NCI-H446 treated with DMSO at 0.1 percent for 48 hours (cell line): ENCODE results near the gene BAAT.

Source experiments
- DNase-seq: peaks from one replicate; lab custom pipeline; 2025; lab: John Stamatoyannopoulos, UW

Gene BAAT

DNA sequence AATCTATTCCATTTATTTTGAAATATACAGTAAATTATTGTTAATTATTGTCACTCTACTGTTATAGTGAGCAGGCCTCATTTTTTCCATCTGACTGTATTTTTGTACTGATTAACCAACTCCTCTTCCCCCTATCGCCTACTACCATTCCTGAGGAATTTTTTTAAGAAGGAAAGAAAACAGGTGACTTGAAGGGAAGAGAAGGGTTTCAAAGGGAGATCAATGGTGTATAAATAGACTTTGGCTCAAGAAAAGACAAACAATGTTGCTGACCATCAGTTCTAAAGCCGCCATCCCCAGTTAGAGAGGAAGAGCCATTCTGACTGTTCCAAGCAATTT lies 69.7 kb downstream of the BAAT start:
- no peak for DNase-seq

GRCh38 chr9:101312661-101313060 lies 72.1 kb downstream of the BAAT start:
- no peak for DNase-seq

DNA sequence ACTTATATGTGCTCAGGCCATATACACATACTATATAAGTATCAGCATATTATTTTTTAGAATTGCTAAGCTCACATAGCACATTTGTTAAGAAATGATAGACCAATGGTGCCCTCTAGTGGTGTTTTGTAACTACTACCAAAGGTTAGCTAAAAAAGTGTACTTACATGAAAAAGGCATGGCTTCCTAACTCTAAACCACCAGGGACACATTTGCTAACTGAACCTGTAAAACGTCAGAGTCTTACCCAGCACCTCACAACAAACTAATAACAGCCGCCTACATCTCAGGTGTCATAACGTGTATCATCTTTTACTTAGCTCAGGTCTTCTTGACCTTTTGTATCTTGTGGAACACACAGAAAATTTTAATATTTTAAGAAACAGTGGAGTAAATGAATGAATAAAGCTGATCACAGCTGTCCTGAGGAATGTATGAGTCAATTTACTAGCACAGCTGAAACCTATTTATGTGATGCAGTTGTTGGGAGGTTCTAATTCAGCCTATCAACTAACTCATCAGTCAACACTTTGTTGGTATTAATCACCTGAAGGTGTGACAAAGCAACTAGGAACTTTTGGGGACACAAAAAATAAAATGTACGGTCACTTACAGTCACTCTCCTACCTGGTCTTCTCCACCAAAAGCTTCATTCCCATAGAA lies 72.9 kb downstream of the BAAT start:
- DNase-seq = peak; percentile 55

DNA sequence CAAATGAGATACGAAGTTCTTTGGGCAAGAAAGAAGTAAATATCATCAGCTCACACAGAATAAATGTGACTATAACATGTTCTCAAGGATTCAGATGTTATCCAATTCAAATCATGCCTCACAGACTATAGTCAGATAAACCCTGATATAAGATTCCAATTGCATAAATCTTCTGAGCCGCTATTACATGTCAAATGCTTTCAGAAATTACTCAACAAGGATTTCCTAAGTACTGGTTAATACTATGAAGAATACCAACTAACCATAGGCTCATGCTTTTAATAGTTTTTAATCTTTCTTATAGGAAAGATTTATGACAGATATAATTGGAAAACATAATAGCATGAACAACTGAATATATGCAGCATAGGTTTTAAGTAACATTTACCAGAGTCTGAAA lies 73.6 kb downstream of the BAAT start:
- DNase-seq = no peak
